ENCODE results near the gene PIN4. TPM values are rescaled to one million over a fixed set of nuclear protein-coding genes. Genes with fewer than 3 reads are reported as not detected.
"Not testable (repeated sequence)": the region's sequence is repeated elsewhere in the genome, so short reads cannot be mapped to it uniquely, and the experiment has no call there.

Gene PIN4
- total RNA-seq, 1 donor = 3.3 TPM

DNA sequence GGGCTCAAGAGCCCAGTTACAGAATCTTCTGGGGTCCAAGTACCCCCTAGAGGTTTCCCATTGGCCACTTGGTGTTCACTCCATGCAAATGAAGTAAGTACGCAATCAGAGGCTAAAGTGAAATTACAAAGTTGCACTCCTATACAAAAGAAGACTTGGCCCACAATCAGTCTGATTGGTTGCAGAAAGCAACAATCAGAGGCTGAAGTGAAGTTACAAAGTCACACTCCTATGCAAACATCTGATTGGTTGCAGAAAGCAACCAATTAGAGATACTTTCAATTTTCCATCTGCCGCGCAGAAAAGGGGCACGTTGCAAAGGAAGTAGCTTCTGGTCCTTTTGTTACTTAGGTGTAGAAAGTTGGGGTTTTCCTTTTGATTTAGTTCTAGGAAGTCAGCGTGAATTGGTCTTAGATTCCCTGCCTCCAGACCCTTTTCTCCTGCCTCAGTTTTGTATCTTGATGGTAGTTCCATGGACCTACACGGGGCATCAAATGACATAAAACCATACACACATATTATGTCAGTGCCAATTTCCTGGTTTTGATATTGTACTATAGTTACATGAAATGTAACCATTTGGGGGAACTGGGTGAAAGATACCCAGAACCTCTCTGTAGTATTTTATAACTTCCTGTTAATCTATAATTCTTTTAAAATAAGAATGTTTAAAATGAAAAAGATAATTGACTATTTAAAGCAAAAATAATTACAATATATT, 12.4 kb upstream of the PIN4 start:
- no peaks in the 10 kb centered on the region for H3K27me3 ChIP-seq (ENCODE audit: insufficient read depth, low read length)
- H3K4me1 ChIP-seq (ENCODE audit: insufficient read depth, low read length) = no peaks in the 10 kb centered on the region
- H3K9me3 ChIP-seq (ENCODE audit: low read depth, low read length) = no peaks in the 10 kb centered on the region
- H3K4me3 ChIP-seq (ENCODE audit: low read length) = peak overlapping the region; percentile 18

DNA sequence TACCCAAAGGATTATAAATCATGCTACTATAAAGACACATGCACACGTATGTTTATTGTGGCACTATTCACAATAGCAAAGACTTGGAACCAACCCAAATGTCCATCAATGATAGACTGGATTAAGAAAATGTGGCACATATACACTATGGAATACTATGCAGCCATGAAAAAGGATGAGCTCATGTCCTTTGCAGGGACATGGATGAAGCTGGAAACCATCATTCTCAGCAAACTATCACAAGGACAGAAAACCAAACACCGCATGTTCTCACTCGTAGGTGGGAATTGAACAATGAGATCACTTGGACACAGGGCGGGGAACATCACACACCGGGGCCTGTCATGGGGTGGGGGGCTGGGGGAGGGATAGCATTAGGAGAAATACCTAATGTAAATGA, 5.3 kb upstream of the PIN4 start:
- not testable (repeated sequence) for H3K4me1 ChIP-seq (ENCODE audit: insufficient read depth, low read length); H3K4me3 ChIP-seq (ENCODE audit: low read length); H3K27me3 ChIP-seq (ENCODE audit: insufficient read depth, low read length); H3K9me3 ChIP-seq (ENCODE audit: low read depth, low read length)

DNA sequence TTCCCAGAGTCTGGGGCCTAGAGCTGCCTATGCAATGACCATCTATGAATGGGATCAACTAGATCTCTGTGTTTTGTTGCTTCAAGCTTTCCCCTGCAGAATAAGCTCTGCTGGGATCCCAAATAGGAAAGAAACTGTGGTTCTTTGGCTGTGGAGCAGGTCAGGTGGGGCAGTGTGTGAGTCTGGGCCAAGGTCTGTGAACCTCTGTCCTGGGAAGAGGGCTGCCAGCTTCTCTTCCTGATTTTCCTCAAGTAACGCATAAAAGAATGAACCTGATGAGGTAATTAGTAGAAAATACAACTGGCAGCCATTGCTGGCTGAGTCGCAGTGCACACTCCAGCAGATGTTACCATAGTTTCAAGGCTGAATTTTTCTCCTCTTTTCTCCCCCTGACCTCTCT, 4.6 kb upstream of the PIN4 start:
- Histone ChIP-seq H3K4me1 (ENCODE audit: insufficient read depth, low read length) (peaks cover 3% of the 10 kb centered on the region), H3K4me3 (ENCODE audit: low read length) (no peak overlapping the region), H3K27me3 (ENCODE audit: insufficient read depth, low read length) (no peaks in the 10 kb centered on the region), H3K9me3 (ENCODE audit: low read depth, low read length) (no peaks in the 10 kb centered on the region)

DNA sequence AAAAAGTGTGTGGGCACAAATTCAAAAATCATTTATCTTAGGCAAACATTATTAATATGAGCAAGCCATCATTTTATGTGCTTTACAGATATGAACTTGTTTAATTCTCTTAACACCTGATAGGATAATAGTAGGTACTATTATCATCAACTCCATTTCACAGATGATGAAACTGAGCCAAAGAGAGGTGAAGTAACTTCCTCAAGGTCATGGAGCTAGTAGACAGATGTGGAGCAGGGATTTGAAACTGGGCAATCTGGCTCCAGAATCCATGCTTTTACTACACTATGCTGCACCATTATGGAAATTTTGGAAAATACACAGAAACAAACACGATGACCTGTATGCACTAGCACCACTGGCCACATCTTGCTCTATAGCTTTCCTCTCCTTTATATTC, 1.0 kb upstream of the PIN4 start:
- no peak overlapping the region for H3K4me3 ChIP-seq (ENCODE audit: low read length)
- H3K27me3 ChIP-seq (ENCODE audit: insufficient read depth, low read length) = no peaks in the 10 kb centered on the region
- H3K4me1 ChIP-seq (ENCODE audit: insufficient read depth, low read length) = peaks cover 13% of the 10 kb centered on the region
- no peaks in the 10 kb centered on the region for H3K9me3 ChIP-seq (ENCODE audit: low read depth, low read length)

DNA sequence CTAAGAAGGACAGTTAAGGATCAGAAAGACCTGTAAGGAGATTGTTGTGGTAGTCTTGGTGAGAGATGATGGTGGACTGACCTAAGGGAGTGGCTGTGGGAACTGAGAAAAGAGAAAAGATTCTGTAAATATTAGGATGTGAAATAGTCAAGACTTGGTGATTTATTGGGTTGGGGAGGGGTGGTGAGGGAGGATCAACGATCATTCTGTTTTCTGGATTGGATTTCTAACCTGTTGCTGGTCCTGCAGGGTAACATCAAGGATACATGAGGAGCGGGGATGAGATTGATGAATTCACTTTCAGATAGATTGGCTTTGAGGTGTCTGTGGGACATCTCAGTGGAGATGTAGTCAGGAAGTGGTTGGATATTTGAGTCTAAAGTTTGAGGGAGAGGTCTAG, 1.4 kb downstream of the PIN4 start:
- Histone ChIP-seq H3K4me3 (ENCODE audit: low read length) (no peak overlapping the region), H3K27me3 (ENCODE audit: insufficient read depth, low read length) (no peaks in the 10 kb centered on the region), H3K9me3 (ENCODE audit: low read depth, low read length) (no peaks in the 10 kb centered on the region), H3K4me1 (ENCODE audit: insufficient read depth, low read length) (peaks cover 13% of the 10 kb centered on the region)

DNA sequence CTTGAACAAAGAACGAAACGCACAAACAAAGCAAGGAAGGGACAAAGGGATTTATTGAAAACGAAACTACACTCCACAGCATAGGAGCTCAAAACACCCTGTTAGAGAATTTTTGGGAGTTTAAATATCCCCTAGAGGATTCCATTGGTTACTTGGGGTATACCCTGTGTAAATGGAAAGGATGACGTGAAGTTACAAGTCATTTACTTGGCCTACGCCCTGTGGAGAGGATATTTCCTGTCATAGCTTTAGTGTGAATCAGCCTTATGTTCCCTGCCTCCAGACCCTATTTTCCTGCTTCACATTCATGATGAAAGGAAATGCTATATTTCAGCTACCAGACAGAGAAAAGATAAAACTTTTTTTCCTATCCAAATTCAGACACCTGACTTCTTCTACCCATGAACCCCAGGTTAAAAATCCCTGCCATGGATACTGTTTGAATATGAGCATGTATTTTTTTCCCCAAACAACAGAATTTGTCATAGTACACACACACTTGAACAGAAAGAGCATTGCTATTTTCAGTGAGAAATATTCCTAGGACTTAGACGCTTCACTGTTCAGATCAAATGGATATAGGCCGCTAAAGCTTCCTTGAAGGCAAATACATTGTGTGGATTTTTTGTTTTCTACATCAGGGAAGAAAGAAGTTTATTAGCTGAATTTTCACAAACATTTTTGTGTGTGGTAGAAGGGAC, 20.4 kb downstream of the PIN4 start:
- no peaks in the 10 kb centered on the region for H3K9me3 ChIP-seq (ENCODE audit: low read depth, low read length)
- no peaks in the 10 kb centered on the region for H3K27me3 ChIP-seq (ENCODE audit: insufficient read depth, low read length)

DNA sequence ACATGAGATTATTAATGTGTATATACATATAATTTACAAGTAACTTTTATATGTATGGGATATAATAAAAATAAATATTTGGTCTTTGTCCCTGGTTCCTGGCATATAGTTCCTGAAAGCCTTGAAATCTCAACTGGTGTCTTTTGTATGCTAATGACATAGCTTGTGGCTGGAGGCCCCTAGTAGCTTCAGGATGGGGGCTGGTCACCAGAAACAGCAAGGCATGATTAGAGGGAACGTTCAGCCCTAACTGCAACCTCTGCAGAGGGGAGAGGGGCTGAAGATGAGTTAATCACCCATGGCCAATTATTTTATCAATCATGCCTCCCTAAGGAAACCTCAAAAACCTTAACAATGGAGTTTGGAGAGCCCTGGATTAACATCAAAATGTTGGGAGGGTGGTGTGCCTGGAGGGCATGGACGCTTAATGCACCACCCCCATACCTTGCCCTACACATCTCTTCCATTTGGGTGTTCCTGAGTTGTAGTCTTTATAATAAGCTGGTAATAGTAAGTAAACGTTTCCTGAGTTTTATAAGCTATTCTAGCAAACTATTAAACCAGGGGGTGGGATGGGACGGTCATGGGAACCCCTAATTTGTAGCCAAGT, 21.3 kb downstream of the PIN4 start:
- Histone ChIP-seq H3K4me1 (ENCODE audit: insufficient read depth, low read length) (no peaks in the 10 kb centered on the region), H3K4me3 (ENCODE audit: low read length) (no peak overlapping the region)

More for the DNA sequence above, 20.4 kb downstream of the PIN4 start:
- Histone ChIP-seq H3K4me1 (ENCODE audit: insufficient read depth, low read length) (no peaks in the 10 kb centered on the region), H3K4me3 (ENCODE audit: low read length) (no peak overlapping the region)

DNA sequence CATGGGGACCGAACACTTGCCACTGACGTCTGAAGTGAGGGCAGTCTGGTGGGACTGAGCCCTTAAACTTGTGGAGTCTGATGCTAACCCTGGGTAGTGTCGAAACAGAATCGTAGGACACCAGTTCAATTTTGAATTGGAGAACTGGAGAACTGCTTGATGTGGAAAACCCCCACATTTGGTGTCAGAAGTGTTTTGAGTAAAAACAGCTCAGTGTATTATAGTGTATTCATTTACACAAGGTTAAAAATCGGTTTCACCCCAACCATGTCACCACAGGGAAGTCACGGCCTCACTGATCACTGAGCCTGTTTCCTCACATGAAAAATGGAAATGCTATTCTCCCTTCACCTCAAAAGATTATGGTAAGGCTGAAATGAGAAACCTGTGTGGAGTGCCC, 21.9 kb downstream of the PIN4 start:
- Histone ChIP-seq H3K4me3 (ENCODE audit: low read length) (no peak overlapping the region), H3K9me3 (ENCODE audit: low read depth, low read length) (no peaks in the 10 kb centered on the region), H3K27me3 (ENCODE audit: insufficient read depth, low read length) (no peaks in the 10 kb centered on the region), H3K4me1 (ENCODE audit: insufficient read depth, low read length) (no peaks in the 10 kb centered on the region)

More for the DNA sequence above, 21.3 kb downstream of the PIN4 start:
- H3K27me3 ChIP-seq (ENCODE audit: insufficient read depth, low read length) = no peaks in the 10 kb centered on the region
- no peaks in the 10 kb centered on the region for H3K9me3 ChIP-seq (ENCODE audit: low read depth, low read length)

DNA sequence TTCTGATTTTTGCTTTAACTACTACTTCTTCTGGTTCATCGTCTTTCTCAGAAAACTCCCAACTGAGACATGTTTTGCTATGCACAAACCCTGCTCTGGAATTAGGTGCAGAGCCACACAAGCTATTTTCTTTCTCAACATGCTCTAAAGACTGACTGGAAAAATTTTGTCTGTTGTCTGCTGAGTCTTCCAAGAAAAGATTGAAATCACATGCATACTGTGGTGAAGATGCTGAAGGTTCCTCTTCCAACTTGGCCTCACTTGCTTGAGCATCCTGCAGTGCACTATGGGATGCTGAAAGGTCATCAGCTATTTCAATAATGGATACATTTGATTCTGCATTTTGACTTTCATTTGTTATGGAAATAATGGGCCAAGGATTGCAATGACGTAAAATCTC, 24.1 kb downstream of the PIN4 start:
- Histone ChIP-seq H3K4me3 (ENCODE audit: low read length) (no peak overlapping the region), H3K27me3 (ENCODE audit: insufficient read depth, low read length) (no peaks in the 10 kb centered on the region), H3K9me3 (ENCODE audit: low read depth, low read length) (no peaks in the 10 kb centered on the region), H3K4me1 (ENCODE audit: insufficient read depth, low read length) (no peaks in the 10 kb centered on the region)

DNA sequence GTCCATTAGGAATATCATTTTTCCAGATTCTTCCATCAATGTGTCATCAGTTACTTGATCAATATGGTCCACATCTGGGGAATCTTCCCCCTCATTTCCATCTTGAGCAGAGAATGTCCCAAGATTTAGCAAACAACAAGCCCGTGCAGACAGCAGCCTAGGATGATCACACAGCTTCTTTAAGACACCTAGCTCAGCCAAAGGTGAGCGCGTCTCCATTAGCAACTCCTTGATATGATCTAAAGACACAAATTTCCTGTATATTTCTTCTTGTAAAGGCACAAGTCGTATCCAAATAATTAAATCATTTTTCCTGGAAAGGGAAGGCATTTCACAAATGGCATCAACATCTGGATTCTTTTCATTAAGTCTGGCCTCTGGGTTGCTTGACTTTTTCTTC, 25.8 kb downstream of the PIN4 start:
- Histone ChIP-seq H3K4me1 (ENCODE audit: insufficient read depth, low read length) (no peaks in the 10 kb centered on the region), H3K4me3 (ENCODE audit: low read length) (no peak overlapping the region), H3K9me3 (ENCODE audit: low read depth, low read length) (no peaks in the 10 kb centered on the region), H3K27me3 (ENCODE audit: insufficient read depth, low read length) (no peaks in the 10 kb centered on the region)

DNA sequence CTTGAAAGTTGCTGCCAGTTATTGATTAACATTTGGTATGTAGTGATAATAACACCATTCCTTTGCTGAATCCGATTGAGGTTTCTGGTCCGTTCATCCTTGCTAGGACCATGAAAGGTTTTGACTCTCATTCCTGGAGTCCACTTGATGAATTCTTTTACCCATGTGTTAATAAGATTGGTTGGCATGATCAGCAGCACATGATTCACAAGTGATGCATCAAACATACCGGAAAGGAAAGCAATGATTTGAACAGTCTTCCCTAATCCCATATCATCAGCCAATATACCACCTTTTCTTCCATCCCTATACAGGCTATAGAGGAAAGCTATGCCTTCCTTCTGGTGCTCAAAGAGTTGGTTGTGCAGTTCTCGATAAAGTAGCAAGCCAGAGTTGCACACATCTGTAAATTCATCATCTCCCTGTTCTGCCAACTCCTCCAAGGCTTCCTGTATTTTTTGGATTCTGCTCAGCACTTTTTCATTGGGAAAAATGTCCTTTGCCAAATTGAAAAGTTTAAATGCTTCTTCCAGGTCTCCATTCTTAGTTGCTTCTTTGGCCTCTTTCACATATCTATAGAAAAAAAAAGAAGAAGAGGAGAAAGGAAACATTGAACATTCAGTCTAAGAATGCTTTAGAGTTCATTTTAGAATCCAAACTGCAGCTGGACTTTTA, 26.7 kb downstream of the PIN4 start:
- no peaks in the 10 kb centered on the region for H3K4me1 ChIP-seq (ENCODE audit: insufficient read depth, low read length)
- no peak overlapping the region for H3K4me3 ChIP-seq (ENCODE audit: low read length)
- H3K9me3 ChIP-seq (ENCODE audit: low read depth, low read length) = no peaks in the 10 kb centered on the region
- no peaks in the 10 kb centered on the region for H3K27me3 ChIP-seq (ENCODE audit: insufficient read depth, low read length)

DNA sequence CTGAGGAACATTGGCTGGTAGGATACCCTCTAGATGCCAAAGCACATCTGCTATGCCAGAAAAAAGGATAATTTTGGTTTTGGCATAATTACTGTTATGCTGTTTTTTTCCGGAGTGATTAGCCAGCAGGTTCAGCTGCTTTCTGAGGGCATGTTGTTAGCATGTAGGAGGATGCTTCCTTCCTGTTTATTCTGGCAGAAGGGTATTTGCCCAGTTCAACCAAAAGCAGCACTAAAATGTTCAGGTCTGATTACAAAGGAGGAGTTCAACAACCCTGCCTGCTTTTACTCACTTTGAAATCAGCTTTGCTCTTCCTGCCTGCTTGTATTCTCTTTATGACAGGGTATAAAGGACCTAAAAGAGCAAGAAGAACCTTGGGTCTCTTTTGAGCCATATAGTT, 35.4 kb downstream of the PIN4 start:
- H3K4me3 ChIP-seq (ENCODE audit: low read length) = no peak overlapping the region
- no peaks in the 10 kb centered on the region for H3K4me1 ChIP-seq (ENCODE audit: insufficient read depth, low read length)
- H3K9me3 ChIP-seq (ENCODE audit: low read depth, low read length) = no peaks in the 10 kb centered on the region

DNA sequence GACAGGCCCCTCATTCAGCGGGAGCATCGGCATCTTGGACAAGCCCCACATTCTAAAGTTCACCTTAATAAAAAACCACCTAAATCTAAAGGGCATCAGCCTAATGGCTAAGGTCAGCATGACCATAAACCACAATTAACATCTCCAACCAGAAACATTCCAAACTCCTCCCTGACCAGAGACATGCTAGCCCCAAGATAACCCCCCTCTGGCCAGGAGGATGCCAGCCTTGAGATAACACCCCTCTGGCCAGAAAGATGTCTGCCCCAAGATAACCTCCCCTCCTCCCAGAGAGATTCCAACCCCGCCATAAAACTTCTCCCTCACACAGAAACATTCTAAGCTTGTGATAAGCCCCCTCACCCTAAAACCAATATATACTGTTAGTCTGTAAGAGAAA, 38.8 kb downstream of the PIN4 start:
- not testable (repeated sequence) for H3K27me3 ChIP-seq (ENCODE audit: insufficient read depth, low read length); H3K4me3 ChIP-seq (ENCODE audit: low read length); H3K4me1 ChIP-seq (ENCODE audit: insufficient read depth, low read length); H3K9me3 ChIP-seq (ENCODE audit: low read depth, low read length)

More for the DNA sequence above, 35.4 kb downstream of the PIN4 start:
- no peaks in the 10 kb centered on the region for H3K27me3 ChIP-seq (ENCODE audit: insufficient read depth, low read length)

DNA sequence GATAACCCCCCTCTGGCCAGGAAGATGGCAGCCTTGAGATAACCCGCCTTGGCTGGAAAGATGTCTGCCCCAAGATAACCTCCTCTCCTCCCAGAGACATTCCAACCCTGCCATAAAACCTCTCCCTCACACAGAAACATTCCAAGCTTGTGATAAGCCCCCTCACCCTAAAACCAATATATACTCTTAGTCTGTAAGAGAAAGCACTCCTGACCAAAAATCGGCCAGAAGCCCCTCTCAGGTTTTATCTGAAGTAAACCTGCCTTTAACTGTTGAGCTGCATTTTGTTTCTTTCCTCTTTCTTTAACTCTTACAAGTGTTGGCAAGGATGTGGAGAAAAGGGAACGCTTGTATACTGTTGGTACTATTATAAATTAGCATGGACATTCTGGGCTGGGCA, 48.7 kb downstream of the PIN4 start:
- Histone ChIP-seq H3K27me3 (ENCODE audit: insufficient read depth, low read length) (no peaks in the 10 kb centered on the region), H3K4me1 (ENCODE audit: insufficient read depth, low read length) (no peaks in the 10 kb centered on the region), H3K4me3 (ENCODE audit: low read length) (no peak overlapping the region), H3K9me3 (ENCODE audit: low read depth, low read length) (no peaks in the 10 kb centered on the region)

DNA sequence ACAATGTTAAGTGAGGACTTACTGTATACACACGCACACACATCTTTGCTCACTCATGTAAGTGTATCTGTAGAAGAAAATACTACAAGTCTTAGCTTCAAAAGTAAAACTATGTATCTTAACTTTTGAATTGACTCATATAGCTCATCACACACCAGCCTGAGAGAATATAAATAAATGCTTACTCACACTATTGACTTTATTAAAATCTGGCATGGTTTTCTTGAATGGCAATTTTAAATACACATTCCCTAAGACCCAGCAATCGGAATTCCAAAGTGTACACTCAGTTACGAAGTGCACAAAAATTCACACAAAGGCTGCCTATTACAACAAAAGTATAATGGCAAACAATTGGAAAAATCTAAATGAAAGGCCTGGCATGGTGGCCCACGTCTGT, 55.3 kb downstream of the PIN4 start:
- H3K4me3 ChIP-seq (ENCODE audit: low read length) = no peak overlapping the region
- H3K27me3 ChIP-seq (ENCODE audit: insufficient read depth, low read length) = no peaks in the 10 kb centered on the region
- no peaks in the 10 kb centered on the region for H3K9me3 ChIP-seq (ENCODE audit: low read depth, low read length)
- peaks cover 6% of the 10 kb centered on the region for H3K4me1 ChIP-seq (ENCODE audit: insufficient read depth, low read length)

Data from mononuclear cell (primary cell).